ENCODE measurements around the gene MYRFL. TPM values are rescaled to one million over a fixed set of nuclear protein-coding genes. Genes with fewer than 3 reads are reported as not detected.
A peak's percentile ranks its signal among the peaks of the same experiment; 100 is the strongest.

MYRFL gene
- total and polyA plus RNA-seq, 2 of the 8 experiments (the other 6 are each of a cell fraction or from before 2014, with no cell fraction given), result 1.1 to 2.0 TPM

DNA sequence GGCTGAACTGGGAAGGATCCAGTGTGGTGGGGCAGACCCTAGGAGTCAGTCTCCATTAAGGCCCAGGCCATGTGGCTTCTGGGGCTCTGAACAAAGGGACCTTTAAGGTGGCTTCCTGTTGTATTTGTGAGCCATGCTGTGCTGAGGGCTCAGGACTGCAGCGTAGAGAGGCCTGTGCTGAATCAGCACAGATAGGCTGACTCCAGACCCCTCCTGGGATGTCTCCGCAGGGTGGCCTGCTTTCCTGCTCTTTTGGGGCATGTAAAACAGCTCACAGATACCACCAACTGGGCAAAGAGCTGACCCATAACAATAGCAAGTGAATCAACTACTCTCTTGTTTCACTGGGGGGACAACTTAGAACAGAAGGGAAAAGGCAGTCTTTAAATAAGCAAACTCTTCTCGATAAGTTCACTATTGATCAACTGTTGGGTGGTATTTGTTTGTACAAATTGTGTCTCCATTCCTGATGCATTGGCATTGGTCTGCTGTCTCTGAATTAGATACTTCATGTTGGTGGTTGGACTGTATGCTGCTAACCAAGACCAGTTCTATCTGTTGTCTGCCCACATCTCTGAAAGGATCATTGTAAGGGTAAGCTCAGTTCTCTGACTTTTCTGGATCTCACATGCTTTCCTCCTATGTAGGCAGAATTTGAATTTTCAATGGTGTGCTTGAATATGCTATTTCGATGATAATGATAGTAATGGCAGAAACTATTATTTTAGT lies 71.8 kb downstream of the MYRFL start (continued):
- TF ChIP-seq, protein P1, sequence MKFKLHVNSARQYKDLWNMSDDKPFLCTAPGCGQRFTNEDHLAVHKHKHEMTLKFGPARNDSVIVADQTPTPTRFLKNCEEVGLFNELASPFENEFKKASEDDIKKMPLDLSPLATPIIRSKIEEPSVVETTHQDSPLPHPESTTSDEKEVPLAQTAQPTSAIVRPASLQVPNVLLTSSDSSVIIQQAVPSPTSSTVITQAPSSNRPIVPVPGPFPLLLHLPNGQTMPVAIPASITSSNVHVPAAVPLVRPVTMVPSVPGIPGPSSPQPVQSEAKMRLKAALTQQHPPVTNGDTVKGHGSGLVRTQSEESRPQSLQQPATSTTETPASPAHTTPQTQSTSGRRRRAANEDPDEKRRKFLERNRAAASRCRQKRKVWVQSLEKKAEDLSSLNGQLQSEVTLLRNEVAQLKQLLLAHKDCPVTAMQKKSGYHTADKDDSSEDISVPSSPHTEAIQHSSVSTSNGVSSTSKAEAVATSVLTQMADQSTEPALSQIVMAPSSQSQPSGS (IDR thresholded peaks at IDR 0.05; ENCODE audit: low read length), result 0 out of 2 replicates have a peak, but pooled peaks have one; percentile 37
- TF ChIP-seq RXRA (IDR thresholded peaks at IDR 0.05; ENCODE audit: insufficient read depth, low read depth, low read length), result 0 out of 2 replicates have a peak, but pooled peaks have one; percentile 56
- TF ChIP-seq MAFK (IDR thresholded peaks at IDR 0.05; ENCODE audit: low read depth, low read length), result peak; percentile 90
- no peak for TF ChIP-seq SP4 (IDR thresholded peaks at IDR 0.05; ENCODE audit: low read length)
- TF ChIP-seq SIN3A (conservative IDR thresholded peaks at IDR 0.05 in 1 of 2, IDR thresholded peaks at IDR 0.05 in 1 of 2; ENCODE audit: low read depth in 1 of 2, low read length in 2 of 2), result no peak
- TF ChIP-seq POLR2AphosphoS5 (IDR thresholded peaks at IDR 0.05; ENCODE audit: low read depth, low read length), result no peak
- TF ChIP-seq SRF (IDR thresholded peaks at IDR 0.05; ENCODE audit: low read depth, low read length), result no peak
- no peak; the same call in 1 of the 2 replicates for TF ChIP-seq RFX5 (IDR thresholded peaks at IDR 0.05; ENCODE audit: borderline replicate concordance, low read depth, low read length)
- TF ChIP-seq ZNF274 (IDR thresholded peaks at IDR 0.05; ENCODE audit: borderline replicate concordance, extremely low read depth, low read length), result no peak
- no peak for TF ChIP-seq SIX5 (IDR thresholded peaks at IDR 0.05; ENCODE audit: low read depth, low read length)
- TF ChIP-seq, protein P2, sequence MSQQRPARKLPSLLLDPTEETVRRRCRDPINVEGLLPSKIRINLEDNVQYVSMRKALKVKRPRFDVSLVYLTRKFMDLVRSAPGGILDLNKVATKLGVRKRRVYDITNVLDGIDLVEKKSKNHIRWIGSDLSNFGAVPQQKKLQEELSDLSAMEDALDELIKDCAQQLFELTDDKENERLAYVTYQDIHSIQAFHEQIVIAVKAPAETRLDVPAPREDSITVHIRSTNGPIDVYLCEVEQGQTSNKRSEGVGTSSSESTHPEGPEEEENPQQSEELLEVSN (IDR thresholded peaks at IDR 0.05), result peak; percentile 72
- TF ChIP-seq KDM1A (IDR thresholded peaks at IDR 0.05; ENCODE audit: borderline replicate concordance, low read length), result peak; percentile 97
- TF ChIP-seq HDAC2 (IDR thresholded peaks at IDR 0.05; ENCODE audit: borderline replicate concordance in 1 of 2, low read depth in 2 of 2, low read length in 2 of 2), result peak; percentile 71 to 75; a peak in 3 of 4 replicates
- peak; percentile 50 for TF ChIP-seq TAF7 (optimal IDR thresholded peaks at IDR 0.05; ENCODE audit: borderline replicate concordance, low read depth, low read length)
- no peak for TF ChIP-seq CREB1 (IDR thresholded peaks at IDR 0.05)
- TF ChIP-seq GABPA (IDR thresholded peaks at IDR 0.05; ENCODE audit: borderline replicate concordance, insufficient read depth, low read length), result no peak
- peak; percentile 51; the same call in 1 of the 2 replicates for TF ChIP-seq YY1 (IDR thresholded peaks at IDR 0.05; ENCODE audit: low read depth, low read length)
- TF ChIP-seq FOSL1 (IDR thresholded peaks at IDR 0.05; ENCODE audit: insufficient read depth, low read depth, low read length), result no peak
- no peak; the same call in 1 of the 2 replicates for TF ChIP-seq TEAD4 (IDR thresholded peaks at IDR 0.05; ENCODE audit: low read depth, low read length)
- TF ChIP-seq CBX5 (IDR thresholded peaks at IDR 0.05; ENCODE audit: low read depth, low read length), result no peak
- 0 out of 2 replicates have a peak, but pooled peaks have one; percentile 27 for TF ChIP-seq EGR1 (IDR thresholded peaks at IDR 0.05; ENCODE audit: borderline replicate concordance, low read depth, low read length)
- TF ChIP-seq SP1 (IDR thresholded peaks at IDR 0.05; ENCODE audit: low read depth, low read length), result peak; percentile 75; the same call in 1 of the 2 replicates
